Fibroblast of lung (primary cell): ENCODE data around the gene OR2AT4. TPM values are rescaled to one million over a fixed set of nuclear protein-coding genes. Genes with fewer than 3 reads are reported as not detected.

Experiments
- DNase-seq, 2 donors: peaks; one replicate each; pipeline versions ENCODE4 v3.0.0 to v3.0.0-alpha.2; 2010; ENCODE audit warnings: low read depth in 2 of 2
- H2AFZ ChIP-seq: 2 replicates; pipeline ENCODE4 v1.5.1; 2012; ENCODE audit warnings: low read length, control low read depth, inconsistent platforms
- H3K27ac ChIP-seq: 2 replicates; pipeline ENCODE4 v1.5.1; 2011; ENCODE audit warnings: low read length, control low read depth; ENCODE audit not compliant: insufficient read depth
- H3K27me3 ChIP-seq: 2 replicates; pipeline ENCODE4 v1.5.1; 2011; ENCODE audit warnings: mild to moderate bottlenecking, low read length; ENCODE audit not compliant: control insufficient read depth, insufficient read depth
- H3K36me3 ChIP-seq: 2 replicates; pipeline ENCODE4 v1.5.1; 2011; ENCODE audit warnings: low read length; ENCODE audit not compliant: control insufficient read depth, insufficient read depth
- H3K4me1 ChIP-seq: 2 replicates; pipeline ENCODE4 v1.5.1; 2011; ENCODE audit warnings: low read length; ENCODE audit not compliant: control insufficient read depth, insufficient read depth; ENCODE audit errors: extremely low read depth
- H3K4me2 ChIP-seq: 2 replicates; pipeline ENCODE4 v1.5.1; 2011; ENCODE audit warnings: low read length, control low read depth; ENCODE audit not compliant: insufficient read depth; ENCODE audit errors: extremely low read depth
- H3K4me3 ChIP-seq, 4 experiments: fragments of 200-600 bp in 1 of 4; sonication (generic) in 1 of 4; replicated peaks in 1 of 4; 2 replicates each; pipeline ENCODE4 v1.5.1; 2011 to 2016; ENCODE audit warnings: low read length in 4 of 4, low read depth in 3 of 4, mild to moderate bottlenecking in 3 of 4, control low read depth in 2 of 4, inconsistent platforms in 1 of 4, mixed read lengths in 1 of 4; ENCODE audit not compliant: insufficient read depth in 1 of 4; ENCODE audit errors: control extremely low read depth in 1 of 4
- H3K79me2 ChIP-seq: 2 replicates; pipeline ENCODE4 v1.5.1; 2012; ENCODE audit warnings: mild to moderate bottlenecking, low read length, inconsistent platforms; ENCODE audit not compliant: control insufficient read depth, insufficient read depth
- H3K9ac ChIP-seq: 2 replicates; pipeline ENCODE4 v1.5.1; 2011; ENCODE audit warnings: mild to moderate bottlenecking, low read length, control low read depth; ENCODE audit not compliant: insufficient read depth
- H3K9me3 ChIP-seq: 2 replicates; pipeline ENCODE4 v1.5.1; 2012; ENCODE audit warnings: low read depth, low read length; ENCODE audit not compliant: control insufficient read depth, insufficient read depth
- H4K20me1 ChIP-seq: 2 replicates; pipeline ENCODE4 v1.5.1; 2011; ENCODE audit warnings: low read length; ENCODE audit not compliant: control insufficient read depth, insufficient read depth; ENCODE audit errors: extremely low read depth
- CTCF ChIP-seq, 2 donors: IDR thresholded peaks in 1 of 2; conservative IDR thresholded peaks in 1 of 2; 1 replicate in 1 of 2; 2 replicates in 1 of 2; pipeline ENCODE4 v1.5.1; 2011 to 2012; ENCODE audit warnings: low read length in 2 of 2, control low read depth in 1 of 2, inconsistent platforms in 1 of 2, low read depth in 1 of 2, mild to moderate bottlenecking in 1 of 2
- EZH2 ChIP-seq: IDR thresholded peaks from 2 replicates; pipeline ENCODE4 v1.5.1; 2012; ENCODE audit warnings: low read length, control low read depth, mild to moderate bottlenecking; ENCODE audit errors: missing control alignments
- polyA plus RNA-seq, 2 donors: library from polyadenylated mRNA; depleted of rRNA in 1 of 2; stranded (reverse) in 1 of 2; unstranded in 1 of 2; fragments of >200 nt; gene quantifications; 2 replicates each; pipeline ENCODE4 v1.2.1, GENCODE V29; 2011 to 2012; ENCODE audit warnings: missing spikeins in 1 of 2
- total RNA-seq: library from RNA; depleted of rRNA; stranded (reverse); fragments of >200 nt; gene quantifications from 2 replicates; pipeline ENCODE4 v1.2.1, GENCODE V29; 2014

OR2AT4 gene
- total and polyA plus RNA-seq, 2 donors (not counting 1 experiment from before 2014, with no cell fraction given) = not detected

DNA sequence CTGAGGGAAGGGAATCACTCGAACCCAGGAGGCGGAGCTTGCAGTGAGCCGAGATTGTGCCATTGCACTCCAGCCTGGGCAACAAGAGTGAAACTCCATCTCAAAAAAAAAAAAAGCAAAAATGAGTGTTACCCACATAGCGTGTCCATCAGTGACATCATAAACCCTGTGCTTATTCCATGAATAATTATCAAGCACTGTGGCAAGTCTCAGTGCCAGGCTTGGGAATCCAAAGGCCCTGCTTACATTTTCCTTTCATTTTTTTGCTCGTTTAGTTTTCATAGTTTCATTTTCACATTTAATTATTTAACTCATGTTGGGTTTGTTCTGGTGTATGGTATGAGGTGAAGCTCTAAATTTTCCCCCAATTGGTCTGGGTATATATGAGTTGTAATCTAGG lies 61.4 kb downstream of the OR2AT4 start:
- H3K27ac ChIP-seq = no peak overlapping the region
- H4K20me1 ChIP-seq = no peaks in the 10 kb centered on the region
- no peak overlapping the region for H3K9ac ChIP-seq
- TF ChIP-seq EZH2 = no peak
- TF ChIP-seq CTCF (conservative IDR thresholded peaks at IDR 0.05 in 1 of 2, IDR thresholded peaks at IDR 0.05 in 1 of 2; ENCODE audit: low read depth in 1 of 2, low read length in 2 of 2) = no peak
- no peaks in the 10 kb centered on the region for H3K27me3 ChIP-seq
- no peaks in the 10 kb centered on the region for H3K9me3 ChIP-seq
- H3K4me2 ChIP-seq = no peak overlapping the region
- H3K4me3 ChIP-seq = no peak overlapping the region
- H3K79me2 ChIP-seq = no peaks in the 10 kb centered on the region
- no peak for DNase-seq
- H3K36me3 ChIP-seq = no peaks in the 10 kb centered on the region
- no peak overlapping the region for H2AFZ ChIP-seq
- peaks cover 9% of the 10 kb centered on the region for H3K4me1 ChIP-seq

- Histone ChIP-seq H3K4me1 (peaks cover 9% of the 10 kb centered on the region), H3K27ac (no peak overlapping the region), H3K79me2 (no peaks in the 10 kb centered on the region), H3K4me3 (no peak overlapping the region), H3K36me3 (no peaks in the 10 kb centered on the region), H4K20me1 (no peaks in the 10 kb centered on the region), H3K9ac (no peak overlapping the region), H3K27me3 (no peaks in the 10 kb centered on the region), H2AFZ (no peak overlapping the region), H3K4me2 (no peak overlapping the region), H3K9me3 (no peaks in the 10 kb centered on the region)
- DNase-seq = no peak
- TF ChIP-seq CTCF (conservative IDR thresholded peaks at IDR 0.05 in 1 of 2, IDR thresholded peaks at IDR 0.05 in 1 of 2; ENCODE audit: low read depth in 1 of 2, low read length in 2 of 2) (no peak), EZH2 (no peak)
Measured at GRCh38 chr11:75033916-75034315, 62.8 kb downstream of the OR2AT4 start.

DNA sequence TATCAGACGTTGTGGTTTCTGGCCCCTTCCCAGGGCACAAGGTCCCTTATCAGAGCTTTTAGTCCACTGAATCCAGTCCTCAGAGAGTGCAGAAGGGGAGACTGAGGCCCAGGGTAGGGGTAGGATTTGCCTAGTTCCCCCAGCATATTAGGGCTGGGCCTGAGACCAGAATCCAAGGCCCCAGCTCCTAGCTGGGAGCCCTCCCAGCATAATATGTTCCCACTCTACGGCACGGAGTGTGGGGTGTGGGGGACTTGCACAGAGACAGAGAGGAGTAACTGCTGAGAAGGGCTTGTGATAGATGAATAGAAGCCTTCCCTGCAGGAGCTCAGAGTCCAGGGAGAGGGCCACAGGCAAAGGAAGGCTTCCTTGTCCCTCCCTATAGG lies 64.1 kb downstream of the OR2AT4 start:
- H3K4me1 ChIP-seq = peaks cover 9% of the 10 kb centered on the region
- no peaks in the 10 kb centered on the region for H3K9me3 ChIP-seq
- H3K27ac ChIP-seq = no peak overlapping the region
- H3K27me3 ChIP-seq = no peaks in the 10 kb centered on the region
- no peak overlapping the region for H2AFZ ChIP-seq
- H3K9ac ChIP-seq = no peak overlapping the region
- DNase-seq = no peak
- TF ChIP-seq EZH2 (no peak), CTCF (conservative IDR thresholded peaks at IDR 0.05 in 1 of 2, IDR thresholded peaks at IDR 0.05 in 1 of 2; ENCODE audit: low read depth in 1 of 2, low read length in 2 of 2) (no peak)
- H4K20me1 ChIP-seq = no peaks in the 10 kb centered on the region
- H3K4me2 ChIP-seq = no peak overlapping the region
- H3K79me2 ChIP-seq = no peaks in the 10 kb centered on the region
- no peaks in the 10 kb centered on the region for H3K36me3 ChIP-seq
- H3K4me3 ChIP-seq = no peak overlapping the region
